ENCODE measurements around the gene GPR82. TPM values are rescaled to one million over a fixed set of nuclear protein-coding genes. Genes with fewer than 3 reads are reported as not detected.
"Not testable (repeated sequence)": the region's sequence is repeated elsewhere in the genome, so short reads cannot be mapped to it uniquely, and the experiment has no call there.

GPR82 gene
- under 1 TPM; 0.03 to 0.35 (median 0.30) TPM for polyA plus RNA-seq (ENCODE audit: insufficient read length in 4 of 4)

GRCh38 chrX:41723826-41724225 is at the start of gene GPR82:
Gene GPR82 (plus strand): TSS chrX:41724181. CDS start chrX:41727027, 2,846 bp downstream.
- DNase-seq (ENCODE audit: low read depth in 4 of 4, low spot score in 3 of 4): no peak

GRCh38 chrX:41676361-41676760 is 47.6 kb upstream of the GPR82 start:
- DNase-seq (ENCODE audit: low read depth in 4 of 4, low spot score in 3 of 4): not testable (repeated sequence)

- DNase-seq (ENCODE audit: low read depth in 4 of 4, low spot score in 3 of 4): no peak
Measured at GRCh38 chrX:41677183-41678060, 46.6 kb upstream of the GPR82 start.

- DNase-seq (ENCODE audit: low read depth in 4 of 4, low spot score in 3 of 4): no peak
Measured at GRCh38 chrX:41684138-41684537, 39.8 kb upstream of the GPR82 start.

GRCh38 chrX:41684940-41685339 is 39.0 kb upstream of the GPR82 start:
- no peak for DNase-seq (ENCODE audit: low read depth in 4 of 4, low spot score in 3 of 4)

- DNase-seq (ENCODE audit: low read depth in 4 of 4, low spot score in 3 of 4): no peak
Measured at GRCh38 chrX:41686788-41687187, 37.2 kb upstream of the GPR82 start.

- DNase-seq (ENCODE audit: low read depth in 4 of 4, low spot score in 3 of 4): no peak
Measured at GRCh38 chrX:41688156-41688555, 35.8 kb upstream of the GPR82 start.

- no peak for DNase-seq (ENCODE audit: low read depth in 4 of 4, low spot score in 3 of 4)
Measured at GRCh38 chrX:41688835-41689234, 35.1 kb upstream of the GPR82 start, which contains the start of gene GPR34. Gene GPR34 (plus strand): TSS chrX:41688973. CDS start chrX:41695634, 6,661 bp downstream.

- no peak for DNase-seq (ENCODE audit: low read depth in 4 of 4, low spot score in 3 of 4)
Measured at GRCh38 chrX:41689711-41690110, 34.3 kb upstream of the GPR82 start.

GRCh38 chrX:41692162-41692749 is 31.7 kb upstream of the GPR82 start:
- no peak for DNase-seq (ENCODE audit: low read depth in 4 of 4, low spot score in 3 of 4)

GRCh38 chrX:41693024-41693423 is 31.0 kb upstream of the GPR82 start:
- no peak for DNase-seq (ENCODE audit: low read depth in 4 of 4, low spot score in 3 of 4)

- no peak for DNase-seq (ENCODE audit: low read depth in 4 of 4, low spot score in 3 of 4)
Measured at GRCh38 chrX:41695426-41695825, 28.6 kb upstream of the GPR82 start.

- no peak for DNase-seq (ENCODE audit: low read depth in 4 of 4, low spot score in 3 of 4)
Measured at GRCh38 chrX:41703574-41704029, 20.4 kb upstream of the GPR82 start.

- no peak for DNase-seq (ENCODE audit: low read depth in 4 of 4, low spot score in 3 of 4)
Measured at GRCh38 chrX:41705042-41705441, 18.9 kb upstream of the GPR82 start.

GRCh38 chrX:41705680-41706374 is 18.2 kb upstream of the GPR82 start:
- no peak for DNase-seq (ENCODE audit: low read depth in 4 of 4, low spot score in 3 of 4)

GRCh38 chrX:41707218-41707617 is 16.8 kb upstream of the GPR82 start:
- no peak for DNase-seq (ENCODE audit: low read depth in 4 of 4, low spot score in 3 of 4)

- DNase-seq (ENCODE audit: low read depth in 4 of 4, low spot score in 3 of 4): no peak
Measured at GRCh38 chrX:41708486-41708885, 15.5 kb upstream of the GPR82 start.

GRCh38 chrX:41711021-41711667 is 12.8 kb upstream of the GPR82 start:
- DNase-seq (ENCODE audit: low read depth in 4 of 4, low spot score in 3 of 4): no peak

GRCh38 chrX:41716222-41716621 is 7.8 kb upstream of the GPR82 start:
- no peak for DNase-seq (ENCODE audit: low read depth in 4 of 4, low spot score in 3 of 4)

- DNase-seq (ENCODE audit: low read depth in 4 of 4, low spot score in 3 of 4): no peak
Measured at GRCh38 chrX:41716767-41717473, 7.1 kb upstream of the GPR82 start.
